WTC11 (cell line): ENCODE measurements around the gene BMP4.

Experiments
- CTCF ChIP-seq: fragments of 200-600 bp; IDR thresholded peaks from 2 replicates; pipeline ENCODE4 v1.8.0; 2022; ENCODE audit warnings: antibody characterized with exemption
- ELF4 ChIP-seq: sonication (generic); formaldehyde crosslinking; IDR thresholded peaks from 2 replicates; pipeline ENCODE4 v1.8.1; 2022; ENCODE audit warnings: low read depth, mild to moderate bottlenecking, moderate library complexity, missing genetic modification reagents
- ETV6 ChIP-seq: sonication (generic); formaldehyde crosslinking; IDR thresholded peaks from 2 replicates; pipeline ENCODE4 v1.8.1; 2022; ENCODE audit warnings: mild to moderate bottlenecking, missing genetic modification reagents
- FOXK1 ChIP-seq: sonication (generic); formaldehyde crosslinking; IDR thresholded peaks from 2 replicates; pipeline ENCODE4 v1.8.0; 2022; ENCODE audit warnings: mild to moderate bottlenecking, moderate library complexity, missing genetic modification reagents
- HMGA2 ChIP-seq: fragments of 250-450 bp; sonication (Bioruptor Pico); IDR thresholded peaks from 2 replicates; pipeline ENCODE4 v1.4.0; 2021; ENCODE audit warnings: mild to moderate bottlenecking, moderate library complexity
- PRDM15 ChIP-seq: sonication (generic); formaldehyde crosslinking; IDR thresholded peaks from 2 replicates; pipeline ENCODE4 v1.8.0; 2022; ENCODE audit warnings: missing genetic modification reagents
- SP1 ChIP-seq: sonication (generic); formaldehyde crosslinking; conservative IDR thresholded peaks from 2 replicates; pipeline ENCODE4 v1.8.1; 2022; ENCODE audit warnings: missing genetic modification reagents
- TEAD4 ChIP-seq: sonication (generic); formaldehyde crosslinking; IDR thresholded peaks from 2 replicates; pipeline ENCODE4 v1.8.0; 2022; ENCODE audit warnings: mild to moderate bottlenecking, missing genetic modification reagents
- USF1 ChIP-seq: sonication (generic); formaldehyde crosslinking; IDR thresholded peaks from 2 replicates; pipeline ENCODE4 v1.8.0; 2022; ENCODE audit warnings: mild to moderate bottlenecking, missing genetic modification reagents
- TF ChIP-seq, protein P1 (sequence below): sonication (generic); formaldehyde crosslinking; conservative IDR thresholded peaks from 2 replicates; pipeline ENCODE4 v1.8.1; 2022; ENCODE audit warnings: mild to moderate bottlenecking, missing genetic modification reagents
- TF ChIP-seq, protein P2 (sequence below): sonication (generic); formaldehyde crosslinking; IDR thresholded peaks from 2 replicates; pipeline ENCODE4 v1.8.1; 2023; ENCODE audit warnings: mild to moderate bottlenecking, missing genetic modification reagents, moderate library complexity

GRCh38 chr14:53993920-53994607 lies 37.4 kb upstream of the BMP4 start:
- TF ChIP-seq, protein P1, sequence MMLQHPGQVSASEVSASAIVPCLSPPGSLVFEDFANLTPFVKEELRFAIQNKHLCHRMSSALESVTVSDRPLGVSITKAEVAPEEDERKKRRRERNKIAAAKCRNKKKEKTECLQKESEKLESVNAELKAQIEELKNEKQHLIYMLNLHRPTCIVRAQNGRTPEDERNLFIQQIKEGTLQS (CRISPR knock-in tag), result no peak
- TF ChIP-seq ELF4 (CRISPR knock-in tag), result no peak
- no peak for TF ChIP-seq ETV6
- TF ChIP-seq, protein P2, sequence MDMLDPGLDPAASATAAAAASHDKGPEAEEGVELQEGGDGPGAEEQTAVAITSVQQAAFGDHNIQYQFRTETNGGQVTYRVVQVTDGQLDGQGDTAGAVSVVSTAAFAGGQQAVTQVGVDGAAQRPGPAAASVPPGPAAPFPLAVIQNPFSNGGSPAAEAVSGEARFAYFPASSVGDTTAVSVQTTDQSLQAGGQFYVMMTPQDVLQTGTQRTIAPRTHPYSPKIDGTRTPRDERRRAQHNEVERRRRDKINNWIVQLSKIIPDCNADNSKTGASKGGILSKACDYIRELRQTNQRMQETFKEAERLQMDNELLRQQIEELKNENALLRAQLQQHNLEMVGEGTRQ, result no peak
- TF ChIP-seq USF1 (CRISPR knock-in tag), result no peak
- no peak for TF ChIP-seq SP1 (CRISPR knock-in tag)
- no peak for TF ChIP-seq CTCF
- TF ChIP-seq PRDM15 (CRISPR knock-in tag), result no peak
- TF ChIP-seq HMGA2, result no peak
- TF ChIP-seq FOXK1, result no peak
- TF ChIP-seq TEAD4 (CRISPR knock-in tag), result no peak
